ENCODE measurements around the gene ETNK2. TPM values are rescaled to one million over a fixed set of nuclear protein-coding genes. Genes with fewer than 3 reads are reported as not detected.
A peak's percentile ranks its signal among the peaks of the same experiment; 100 is the strongest.

Gene ETNK2
- total and polyA plus RNA-seq, 2 of the 13 experiments (the other 11 are each of a cell fraction or from before 2014, with no cell fraction given) = 15.5 to 42.8 TPM

GRCh38 chr1:204113896-204114295, 37.9 kb downstream of the ETNK2 start:
- FAIRE-seq (no peak), DNase-seq (ENCODE audit: low spot score) (no peak), ATAC-seq (no peak)
- Histone ChIP-seq H3K4me3 (replicated peaks in 1 of 3; ENCODE audit: insufficient read depth in 1 of 3, low read depth in 2 of 3, low read length in 3 of 3) (no peak overlapping the region), H3K79me2 (ENCODE audit: insufficient read depth, low read length) (peaks cover 26% of the 10 kb centered on the region), H3K27ac (ENCODE audit: extremely low read length, insufficient read depth, low read length) (no peak overlapping the region), H2AFZ (ENCODE audit: low read length) (no peak overlapping the region), H4K20me1 (ENCODE audit: insufficient read depth, low read length) (no peaks in the 10 kb centered on the region), H3K9ac (ENCODE audit: insufficient read depth, low read depth, low read length) (no peak overlapping the region), H3K4me1 (ENCODE audit: insufficient read depth, low read length) (no peaks in the 10 kb centered on the region), H3K27me3 (ENCODE audit: control insufficient read depth in 1 of 2, insufficient read depth in 2 of 2, low read length in 2 of 2) (no peaks in the 10 kb centered on the region), H3K9me3 (ENCODE audit: low read length) (no peaks in the 10 kb centered on the region), H3K36me3 (replicated peaks in 1 of 2; ENCODE audit: control insufficient read depth in 1 of 2, insufficient read depth in 2 of 2, low read length in 2 of 2) (peaks cover 26 to 46% of the 10 kb centered on the region in 2 experiments), H3K4me2 (ENCODE audit: low read depth, low read length) (no peak overlapping the region)
- in situ Hi-C loops (cut with HindIII; ENCODE audit: extremely low pct_ligation_motif_present, low pct_unique_long_range_greater_than_20kb) (no loop called here), intact Hi-C loops (cut with micrococcal nuclease; ENCODE audit: unreplicated experiment) (no loop called here)
- 73% methylated on average over 1 of the region's 1 CpG for WGBS (ENCODE audit: low lambda C conversion rate)
- CTCF ChIA-PET (ENCODE audit: low intra/inter-chr PET ratio, low total read pairs) = no interaction called here
- POLR2A ChIA-PET = no interaction called here
- TSS peak; percentile 22 for BruUV-seq (replicated peaks)
- TF ChIP-seq ZNF333 (CRISPR knock-in tag; IDR thresholded peaks at IDR 0.05; ENCODE audit: borderline replicate concordance) = no peak
- TF ChIP-seq TERF1 (CRISPR knock-in tag; IDR thresholded peaks at IDR 0.05) = no peak
- no peak for TF ChIP-seq TRAFD1 (CRISPR knock-in tag; IDR thresholded peaks at IDR 0.05; ENCODE audit: borderline replicate concordance)
- no peak for TF ChIP-seq GLI4 (CRISPR knock-in tag; IDR thresholded peaks at IDR 0.05; ENCODE audit: borderline replicate concordance)
- TF ChIP-seq ZNF670 (CRISPR knock-in tag; IDR thresholded peaks at IDR 0.05; ENCODE audit: borderline replicate concordance) = no peak
- TF ChIP-seq SIX1 (CRISPR knock-in tag; IDR thresholded peaks at IDR 0.05; ENCODE audit: borderline replicate concordance) = no peak
- no peak for TF ChIP-seq KDM2A (CRISPR knock-in tag; IDR thresholded peaks at IDR 0.05; ENCODE audit: borderline replicate concordance, low read depth)
- no peak for TF ChIP-seq LRRFIP1 (CRISPR knock-in tag; conservative IDR thresholded peaks at IDR 0.05)
- TF ChIP-seq ZNF678 (CRISPR knock-in tag; IDR thresholded peaks at IDR 0.05) = no peak
- no peak for TF ChIP-seq YEATS2 (CRISPR knock-in tag; IDR thresholded peaks at IDR 0.05; ENCODE audit: borderline replicate concordance)
- TF ChIP-seq ZNF773 (CRISPR knock-in tag; IDR thresholded peaks at IDR 0.05; ENCODE audit: borderline replicate concordance) = no peak
